H9 (cell line): ENCODE results near the gene IL10RA. TPM values are rescaled to one million over a fixed set of nuclear protein-coding genes. Genes with fewer than 3 reads are reported as not detected.
"Not testable (repeated sequence)": the region's sequence is repeated elsewhere in the genome, so short reads cannot be mapped to it uniquely, and the experiment has no call there.

Experiments used
- DNase-seq: peaks from one replicate; pipeline ENCODE4 v3.0.0-alpha.2; 2017
- H2AFZ ChIP-seq: one replicate; pipeline ENCODE4 v1.6.1; 2013; ENCODE audit warnings: mild to moderate bottlenecking, low read length, control low read depth, moderate library complexity
- H2AK5ac ChIP-seq: 2 replicates; pipeline ENCODE4 v1.6.1; 2013; ENCODE audit warnings: low read length, control low read depth, mixed read lengths; ENCODE audit not compliant: insufficient read length
- H2BK120ac ChIP-seq: one replicate; pipeline ENCODE4 v1.6.1; 2013; ENCODE audit warnings: low read depth, mild to moderate bottlenecking, low read length, control low read depth, inconsistent platforms; ENCODE audit not compliant: poor library complexity, severe bottlenecking
- H2BK12ac ChIP-seq: 2 replicates; pipeline ENCODE4 v1.6.1; 2013; ENCODE audit warnings: low read length, control low read depth, mixed read lengths, low read depth; ENCODE audit not compliant: insufficient read length
- H2BK15ac ChIP-seq: 2 replicates; pipeline ENCODE4 v1.6.1; 2013; ENCODE audit warnings: low read depth, low read length, control low read depth
- H2BK20ac ChIP-seq: one replicate; pipeline ENCODE4 v1.6.1; 2013; ENCODE audit warnings: low read depth, mild to moderate bottlenecking, low read length, control low read depth, inconsistent platforms; ENCODE audit not compliant: poor library complexity, severe bottlenecking
- H2BK5ac ChIP-seq: 2 replicates; pipeline ENCODE4 v1.6.1; 2013; ENCODE audit warnings: low read length, control low read depth, mixed read lengths; ENCODE audit not compliant: insufficient read length
- H3K14ac ChIP-seq: 2 replicates; pipeline ENCODE4 v1.6.1; 2013; ENCODE audit warnings: low read length, control low read depth; ENCODE audit not compliant: insufficient read depth
- H3K18ac ChIP-seq: 2 replicates; pipeline ENCODE4 v1.6.1; 2013; ENCODE audit warnings: low read depth, mild to moderate bottlenecking, mixed read lengths, low read length, control low read depth; ENCODE audit not compliant: insufficient read length
- H3K23ac ChIP-seq: 2 replicates; pipeline ENCODE4 v1.6.1; 2013; ENCODE audit warnings: low read length, control low read depth, mixed read lengths, low read depth; ENCODE audit not compliant: insufficient read length
- H3K23me2 ChIP-seq: 2 replicates; pipeline ENCODE4 v1.6.1; 2013; ENCODE audit warnings: low read depth, mild to moderate bottlenecking, mixed read lengths, low read length, control low read depth; ENCODE audit not compliant: insufficient read length, poor library complexity, severe bottlenecking
- H3K27ac ChIP-seq: 2 replicates; pipeline ENCODE4 v1.5.1; 2013; ENCODE audit warnings: low read length, control low read depth, mixed read lengths, low read depth; ENCODE audit not compliant: insufficient read length
- H3K27me3 ChIP-seq: 2 replicates; pipeline ENCODE4 v1.6.1; 2013; ENCODE audit warnings: low read length, control low read depth, inconsistent platforms; ENCODE audit not compliant: insufficient read depth
- H3K4ac ChIP-seq: 2 replicates; pipeline ENCODE4 v1.6.1; 2013; ENCODE audit warnings: low read depth, mild to moderate bottlenecking, control low read depth, inconsistent platforms, low read length, moderate library complexity
- H3K4me1 ChIP-seq: 2 replicates; pipeline ENCODE4 v1.6.1; 2013; ENCODE audit warnings: low read length, control low read depth, inconsistent platforms; ENCODE audit not compliant: insufficient read depth
- H3K4me2 ChIP-seq: 2 replicates; pipeline ENCODE4 v1.6.1; 2013; ENCODE audit warnings: low read length, control low read depth, mixed read lengths; ENCODE audit not compliant: insufficient read length, insufficient read depth
- H3K56ac ChIP-seq: 2 replicates; pipeline ENCODE4 v1.6.1; 2013; ENCODE audit warnings: low read depth, mild to moderate bottlenecking, mixed read lengths, low read length, control low read depth; ENCODE audit not compliant: insufficient read length
- H3K79me1 ChIP-seq: 2 replicates; pipeline ENCODE4 v1.6.1; 2013; ENCODE audit warnings: low read depth, mild to moderate bottlenecking, moderate library complexity, low read length, control low read depth, inconsistent platforms; ENCODE audit not compliant: insufficient read depth, poor library complexity, severe bottlenecking
- H3K79me2 ChIP-seq: 2 replicates; pipeline ENCODE4 v1.6.1; 2013; ENCODE audit warnings: low read length, control low read depth, inconsistent platforms; ENCODE audit not compliant: insufficient read depth
- H3K9ac ChIP-seq: 2 replicates; pipeline ENCODE4 v1.6.1; 2013; ENCODE audit warnings: low read length, control low read depth, mixed read lengths; ENCODE audit not compliant: insufficient read length; ENCODE audit errors: extremely low read depth
- H3K9me3 ChIP-seq: one replicate; pipeline ENCODE4 v1.6.1; 2013; ENCODE audit warnings: low read depth, low read length, inconsistent platforms; ENCODE audit not compliant: control insufficient read depth
- H3T11ph ChIP-seq: one replicate; pipeline ENCODE4 v1.6.1; 2013; ENCODE audit warnings: mild to moderate bottlenecking, low read length, control low read depth, inconsistent platforms
- H4K20me1 ChIP-seq: one replicate; pipeline ENCODE4 v1.6.1; 2013; ENCODE audit not compliant: control insufficient read depth, insufficient read length, insufficient read depth
- H4K5ac ChIP-seq: 2 replicates; pipeline ENCODE4 v1.6.1; 2013; ENCODE audit warnings: low read depth, mild to moderate bottlenecking, mixed read lengths, low read length, control low read depth; ENCODE audit not compliant: insufficient read length
- H4K8ac ChIP-seq: replicated peaks from 2 replicates; pipeline ENCODE4 v1.6.1; 2013; ENCODE audit warnings: low read length, control low read depth, mixed read lengths, low read depth; ENCODE audit not compliant: insufficient read length
- H4K91ac ChIP-seq: 2 replicates; pipeline ENCODE4 v1.6.1; 2013; ENCODE audit warnings: low read depth, mild to moderate bottlenecking, moderate library complexity, mixed read lengths, low read length, control low read depth; ENCODE audit not compliant: insufficient read length
- H3K27ac Mint-ChIP-seq, 3 experiments: 2 replicates in 2 of 3; 3 replicates in 1 of 3; pipeline ENCODE4 v1.8.0; 2020 to 2021; ENCODE audit warnings: mixed read lengths in 3 of 3, mild to moderate bottlenecking in 1 of 3, moderate library complexity in 1 of 3
- H3K27me3 Mint-ChIP-seq: 2 replicates; pipeline ENCODE4 v1.8.0; 2021; ENCODE audit warnings: low read depth, mild to moderate bottlenecking, moderate library complexity, mixed read lengths
- H3K36me3 Mint-ChIP-seq, 3 experiments: 2 replicates in 2 of 3; 3 replicates in 1 of 3; pipeline ENCODE4 v1.8.0; 2020 to 2021; ENCODE audit warnings: low read depth in 3 of 3, mixed read lengths in 3 of 3; ENCODE audit not compliant: insufficient read depth in 1 of 3
- H3K4me1 Mint-ChIP-seq, 2 experiments: 2 replicates each; pipeline ENCODE4 v1.8.0; 2020; ENCODE audit warnings: mixed read lengths in 2 of 2
- H3K4me3 Mint-ChIP-seq, 2 experiments: 2 replicates in 1 of 2; 3 replicates in 1 of 2; pipeline ENCODE4 v1.8.0; 2020 to 2021; ENCODE audit warnings: mild to moderate bottlenecking in 2 of 2, mixed read lengths in 2 of 2, moderate library complexity in 1 of 2
- H3K9me3 Mint-ChIP-seq, 2 experiments: 2 replicates in 1 of 2; 3 replicates in 1 of 2; pipeline ENCODE4 v1.8.0; 2020; ENCODE audit warnings: mild to moderate bottlenecking in 2 of 2, mixed read lengths in 2 of 2, moderate library complexity in 1 of 2
- WGBS: extraction: QIAGEN DNeasy Blood & Tissue Kit; methylation state at CpG from one replicate; pipeline ENCODE4 v1.1.7; 2013; ENCODE audit warnings: missing lambda C conversion rate, low lambda C conversion rate, mixed read lengths; ENCODE audit not compliant: insufficient read length; ENCODE audit errors: extremely low coverage; 5-methylcytosine and 5-hydroxymethylcytosine counted together
- total RNA-seq: library from RNA; stranded (reverse); gene quantifications from 2 replicates; pipeline ENCODE4 v1.2.1, GENCODE V29; 2021

IL10RA gene
- total RNA-seq, 1 experiment from 2014 or later = not detected

DNA sequence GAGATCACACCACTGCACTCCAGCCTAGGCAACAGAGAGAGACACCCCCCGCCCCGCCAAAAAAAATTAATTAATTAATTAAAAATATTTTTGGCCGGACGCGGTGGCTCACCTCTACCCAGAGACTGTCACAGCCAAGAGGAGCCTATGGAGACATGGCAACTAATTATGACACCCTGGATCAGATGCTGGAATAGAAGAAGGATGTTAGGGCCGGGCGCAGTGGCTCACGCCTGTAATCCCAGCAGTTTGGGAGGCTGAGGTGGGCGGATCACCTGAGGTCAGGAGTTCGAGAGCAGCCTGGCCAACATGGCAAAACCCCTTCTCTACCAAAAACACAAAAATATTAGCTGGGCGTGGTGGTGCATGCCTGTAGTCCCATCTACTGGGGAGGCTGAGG lies 37.7 kb upstream of the IL10RA start:
- not testable (repeated sequence) for H4K91ac ChIP-seq, H4K20me1 ChIP-seq, H2AK5ac ChIP-seq, H3K23ac ChIP-seq, H4K5ac ChIP-seq, H4K8ac ChIP-seq, H3K79me1 ChIP-seq, H3K14ac ChIP-seq, DNase-seq, H3K4me2 ChIP-seq, H3K23me2 ChIP-seq, H2BK15ac ChIP-seq, H3K79me2 ChIP-seq, H3K27me3 Mint-ChIP-seq, H2AFZ ChIP-seq, H3K9me3 Mint-ChIP-seq, H3K4me1 Mint-ChIP-seq, H3K18ac ChIP-seq, H3K27ac Mint-ChIP-seq, H3K27ac ChIP-seq, H3K36me3 Mint-ChIP-seq, H2BK120ac ChIP-seq, H2BK12ac ChIP-seq, H3K27me3 ChIP-seq, H3K9ac ChIP-seq, H3T11ph ChIP-seq, H3K4me1 ChIP-seq, H3K4me3 Mint-ChIP-seq, H2BK5ac ChIP-seq, H3K9me3 ChIP-seq, H3K56ac ChIP-seq, H3K4ac ChIP-seq, H2BK20ac ChIP-seq
- WGBS = no CpG with 5 or more reads among the region's 11 CpGs
